GM12874 (cell line): ENCODE results near the gene ASB1.

ENCODE experiments used
- CTCF ChIP-seq: IDR thresholded peaks from 2 replicates; pipeline ENCODE4 v1.5.1; 2011; ENCODE audit warnings: low read depth, mild to moderate bottlenecking, control low read depth, low read length, moderate library complexity; ENCODE audit not compliant: insufficient read depth

Gene ASB1

GRCh38 chr2:238382381-238382781 is 44.3 kb upstream of the ASB1 start:
- no peak for TF ChIP-seq CTCF

- no peak for TF ChIP-seq CTCF
These were observed 43.6 kb upstream of the ASB1 start for GRCh38 chr2:238383135-238383534.

- no peak for TF ChIP-seq CTCF
These were observed 42.9 kb upstream of the ASB1 start for GRCh38 chr2:238383743-238384380.

- no peak for TF ChIP-seq CTCF
These were observed 39.4 kb upstream of the ASB1 start for GRCh38 chr2:238387332-238387731.

GRCh38 chr2:238388794-238389193 is 37.9 kb upstream of the ASB1 start:
- no peak for TF ChIP-seq CTCF

- no peak for TF ChIP-seq CTCF
These were observed 36.6 kb upstream of the ASB1 start for GRCh38 chr2:238389988-238390589.

- no peak for TF ChIP-seq CTCF
These were observed 35.6 kb upstream of the ASB1 start for GRCh38 chr2:238391042-238391689.
